Lower lobe of right lung (tissue), 2 donors: ENCODE measurements around the gene CACTIN. TPM values are rescaled to one million over a fixed set of nuclear protein-coding genes. Genes with fewer than 3 reads are reported as not detected.
A peak's percentile ranks its signal among the peaks of the same experiment; 100 is the strongest.

Experiments
- ATAC-seq, 2 donors: fragments of 200-7000 bp; cut with Tn5 transposase; one replicate each; pipeline ENCODE4 v1.9.1; 2020 to 2022; ENCODE audit warnings: mild to moderate bottlenecking in 2 of 2, moderate library complexity in 2 of 2
- DNase-seq: peaks from one replicate; pipeline ENCODE4 v3.0.0-alpha.2; 2020
- H3K27ac ChIP-seq: fragments of 200-600 bp; one replicate; pipeline ENCODE4 v1.8.0; 2022
- H3K27me3 ChIP-seq: fragments of 200-600 bp; one replicate; pipeline ENCODE4 v1.8.0; 2022; ENCODE audit warnings: low read depth
- H3K36me3 ChIP-seq: fragments of 200-600 bp; one replicate; pipeline ENCODE4 v1.8.0; 2022; ENCODE audit warnings: mild to moderate bottlenecking
- H3K4me1 ChIP-seq: fragments of 200-600 bp; one replicate; pipeline ENCODE4 v1.8.0; 2022
- H3K4me3 ChIP-seq: fragments of 200-600 bp; one replicate; pipeline ENCODE4 v1.8.0; 2022; ENCODE audit warnings: mild to moderate bottlenecking
- H3K9me3 ChIP-seq: fragments of 200-600 bp; one replicate; pipeline ENCODE4 v1.8.0; 2022
- intact Hi-C: fragments of 100-400 bp; cut with DNase I; formaldehyde crosslinking; loops from one replicate; pipeline ENCODE4 v1.11.0; 2022
- total RNA-seq: library from RNA; stranded (reverse); fragmentation: NEBNext Ultra II Directional; extraction: Animal tissue kit (Norgen Biotek cat#: 25700); gene quantifications from one replicate; pipeline ENCODE4 v1.2.1, GENCODE V29; 2021
- TF ChIP-seq, protein P1 (sequence below): fragments of 200-600 bp; IDR thresholded peaks from one replicate; pipeline ENCODE4 v1.8.0; 2022; ENCODE audit warnings: antibody characterized with exemption, mild to moderate bottlenecking
- donor health status: DM: no; HTN: yes; CAD: no; lungs with severe emphysema.

The CACTIN gene
- total RNA-seq, 1 donor from 2014 or later: 20.3 TPM

GRCh38 chr19:3617463-3617862 is 9.1 kb downstream of the CACTIN start:
- no peaks in the 10 kb centered on the region for H3K27me3 ChIP-seq
- intact Hi-C loops: no loop called here

DNA sequence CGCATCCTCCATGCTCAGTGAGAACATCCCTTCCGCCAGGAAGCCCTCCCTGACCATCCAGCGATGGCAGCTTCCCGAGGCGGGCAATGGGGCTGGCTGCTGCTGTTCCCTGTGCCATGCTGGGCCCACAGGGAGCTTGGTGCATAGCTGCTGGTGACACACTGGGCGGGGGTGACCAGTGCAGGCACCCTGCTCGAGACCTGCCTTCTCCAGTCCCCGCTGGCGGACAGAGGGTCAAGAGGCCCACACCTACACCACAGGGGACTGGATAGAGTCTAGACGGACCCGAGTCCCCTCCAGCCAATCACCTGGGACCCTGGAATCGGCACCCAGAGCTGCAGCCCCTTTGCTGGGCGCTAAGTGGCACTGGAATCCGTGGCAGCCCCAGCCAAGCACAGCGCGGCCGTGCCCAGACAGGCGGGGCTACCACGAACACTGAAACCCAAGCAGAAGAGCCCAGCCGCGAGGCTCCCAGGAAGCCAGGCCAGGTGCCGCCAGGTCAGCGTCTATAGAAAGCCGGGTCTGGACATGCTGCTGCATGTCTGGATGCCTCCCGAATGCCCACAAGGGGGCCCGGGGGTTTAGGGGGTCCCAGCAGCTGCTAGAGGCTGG is 11.0 kb downstream of the CACTIN start:
- TF ChIP-seq, protein P1, sequence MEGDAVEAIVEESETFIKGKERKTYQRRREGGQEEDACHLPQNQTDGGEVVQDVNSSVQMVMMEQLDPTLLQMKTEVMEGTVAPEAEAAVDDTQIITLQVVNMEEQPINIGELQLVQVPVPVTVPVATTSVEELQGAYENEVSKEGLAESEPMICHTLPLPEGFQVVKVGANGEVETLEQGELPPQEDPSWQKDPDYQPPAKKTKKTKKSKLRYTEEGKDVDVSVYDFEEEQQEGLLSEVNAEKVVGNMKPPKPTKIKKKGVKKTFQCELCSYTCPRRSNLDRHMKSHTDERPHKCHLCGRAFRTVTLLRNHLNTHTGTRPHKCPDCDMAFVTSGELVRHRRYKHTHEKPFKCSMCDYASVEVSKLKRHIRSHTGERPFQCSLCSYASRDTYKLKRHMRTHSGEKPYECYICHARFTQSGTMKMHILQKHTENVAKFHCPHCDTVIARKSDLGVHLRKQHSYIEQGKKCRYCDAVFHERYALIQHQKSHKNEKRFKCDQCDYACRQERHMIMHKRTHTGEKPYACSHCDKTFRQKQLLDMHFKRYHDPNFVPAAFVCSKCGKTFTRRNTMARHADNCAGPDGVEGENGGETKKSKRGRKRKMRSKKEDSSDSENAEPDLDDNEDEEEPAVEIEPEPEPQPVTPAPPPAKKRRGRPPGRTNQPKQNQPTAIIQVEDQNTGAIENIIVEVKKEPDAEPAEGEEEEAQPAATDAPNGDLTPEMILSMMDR: no peak
- intact Hi-C loops: no loop called here
- DNase-seq: no peak
- ATAC-seq: no peak
- Histone ChIP-seq H3K4me1 (peaks cover 12% of the 10 kb centered on the region), H3K9me3 (no peaks in the 10 kb centered on the region), H3K4me3 (no peak overlapping the region), H3K27me3 (no peaks in the 10 kb centered on the region), H3K27ac (no peak overlapping the region), H3K36me3 (peaks cover 69% of the 10 kb centered on the region)

More at GRCh38 chr19:3617463-3617862, 9.1 kb downstream of the CACTIN start:
- Histone ChIP-seq H3K4me3 (peak overlapping the region; percentile 10), H3K4me1 (peaks cover 12% of the 10 kb centered on the region), H3K9me3 (no peaks in the 10 kb centered on the region), H3K27ac (no peak overlapping the region), H3K36me3 (peaks cover 65% of the 10 kb centered on the region)
- TF ChIP-seq, protein P1: no peak
- no peak for ATAC-seq
- DNase-seq: no peak

- H3K27me3 ChIP-seq: no peaks in the 10 kb centered on the region
- intact Hi-C loops: no loop called here
- no peaks in the 10 kb centered on the region for H3K9me3 ChIP-seq
- DNase-seq (no peak), ATAC-seq (no peak)
- TF ChIP-seq, protein P1: no peak
- H3K27ac ChIP-seq: no peak overlapping the region
- peaks cover 65% of the 10 kb centered on the region for H3K36me3 ChIP-seq
- no peak overlapping the region for H3K4me3 ChIP-seq
- H3K4me1 ChIP-seq: peaks cover 12% of the 10 kb centered on the region
Measured at GRCh38 chr19:3614858-3615505, 11.6 kb downstream of the CACTIN start.

- intact Hi-C loops: no loop called here
- TF ChIP-seq, protein P1: no peak
- H3K27me3 ChIP-seq: no peaks in the 10 kb centered on the region
- peaks cover 56% of the 10 kb centered on the region for H3K36me3 ChIP-seq
- no peak overlapping the region for H3K27ac ChIP-seq
- no peaks in the 10 kb centered on the region for H3K9me3 ChIP-seq
- no peak for DNase-seq
- no peak overlapping the region for H3K4me3 ChIP-seq
- H3K4me1 ChIP-seq: peaks cover 15% of the 10 kb centered on the region
- ATAC-seq: no peak
Measured at GRCh38 chr19:3613818-3614661, 12.6 kb downstream of the CACTIN start.

DNA sequence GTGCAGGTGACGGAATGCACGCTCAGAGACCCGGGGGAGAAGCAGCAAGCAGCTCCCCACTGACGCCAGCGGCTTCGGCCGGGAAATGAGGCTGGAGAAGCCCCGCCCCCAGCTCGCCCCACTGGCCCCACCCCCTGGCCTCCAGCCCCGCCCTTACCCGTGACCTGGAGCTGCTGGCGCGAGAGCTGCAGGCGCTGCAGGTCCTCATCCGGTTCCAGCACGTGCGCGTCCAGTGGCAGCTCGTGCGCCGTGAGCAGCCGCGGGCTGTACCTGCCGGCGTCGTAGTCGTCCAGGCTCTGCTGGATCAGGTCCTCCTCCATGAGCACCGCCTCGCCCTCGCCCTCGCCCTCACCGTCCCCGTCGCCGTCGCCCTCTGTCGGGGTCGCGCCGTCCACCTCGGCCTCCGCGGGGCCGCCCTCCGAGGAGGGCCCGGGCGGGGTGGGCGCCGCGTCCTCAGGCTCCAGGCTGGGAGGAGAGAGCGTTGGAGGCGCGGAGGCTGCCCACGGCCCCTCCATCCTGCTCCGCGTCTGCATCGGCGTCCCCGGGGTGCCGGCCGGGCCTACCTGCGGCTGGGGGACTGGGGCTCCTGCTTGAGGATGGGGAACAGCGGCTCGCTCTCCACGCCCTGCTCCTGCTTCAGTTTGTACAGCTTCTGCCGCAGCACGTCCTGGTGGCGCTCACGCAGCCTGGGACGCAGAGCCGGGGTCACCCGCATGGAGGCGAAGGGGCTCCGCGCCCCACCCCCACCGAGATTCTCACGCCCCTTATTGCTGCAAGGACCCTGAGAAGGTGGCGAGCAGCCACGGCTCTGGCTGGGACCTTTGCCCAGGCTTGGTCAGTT is 13.5 kb downstream of the CACTIN start:
- peaks cover 48% of the 10 kb centered on the region for H3K36me3 ChIP-seq
- no peaks in the 10 kb centered on the region for H3K27me3 ChIP-seq
- no peak overlapping the region for H3K4me3 ChIP-seq
- H3K9me3 ChIP-seq: no peaks in the 10 kb centered on the region
- H3K27ac ChIP-seq: no peak overlapping the region
- TF ChIP-seq, protein P1: no peak
- H3K4me1 ChIP-seq: peaks cover 17% of the 10 kb centered on the region
- DNase-seq: peak; percentile 45
- ATAC-seq: no peak
- intact Hi-C loops: no loop called here
